SK-N-SH (cell line): Measurements from ENCODE around the gene AP1S3. TPM values are rescaled to one million over a fixed set of nuclear protein-coding genes. Genes with fewer than 3 reads are reported as not detected.
A peak's percentile ranks its signal among the peaks of the same experiment; 100 is the strongest.

Experiments
- CTCF ChIA-PET: fragments of 300-600, 350-600 bp; formaldehyde crosslinking; extraction: SDS; loops from one replicate; lab custom pipeline; 2021; lab: Yijun Ruan, JAX
- POLR2A ChIA-PET: fragments of 350-600 bp; sonication (Branson Sonifier 250); formaldehyde crosslinking; extraction: SDS; loops from one replicate; lab custom pipeline; 2020; ENCODE audit warnings: antibody characterized with exemption, inconsistent platforms; lab: Yijun Ruan, JAX
- DNase-seq: peaks from one replicate; pipeline ENCODE4 v3.0.0; 2012
- H2AFZ ChIP-seq: fragments of 200-600 bp; sonication (generic); 2 replicates; pipeline ENCODE4 v1.8.1; 2016; ENCODE audit warnings: antibody characterized with exemption, mild to moderate bottlenecking, low read depth
- H3F3A ChIP-seq: fragments of 200-600 bp; sonication (generic); replicated peaks from 2 replicates; pipeline ENCODE3; 2016; ENCODE audit warnings: antibody characterized with exemption, mild to moderate bottlenecking; ENCODE audit not compliant: insufficient read depth
- H3K27ac ChIP-seq, 2 experiments: fragments of 200-500 bp in 1 of 2; fragments of 200-600 bp in 1 of 2; sonication (Bioruptor generic) in 1 of 2; sonication (generic), shearing (Covaris generic) in 1 of 2; 2 replicates each; pipeline versions ENCODE4 v1.5.1 to v1.6.1; 2014 to 2016; ENCODE audit warnings: low read depth in 2 of 2, inconsistent platforms in 1 of 2, low read length in 1 of 2, mild to moderate bottlenecking in 1 of 2, mixed read lengths in 1 of 2
- H3K27me3 ChIP-seq: fragments of 200-600 bp; sonication (generic), shearing (Covaris generic); 2 replicates; pipeline ENCODE4 v1.6.1; 2016; ENCODE audit warnings: mixed run types; ENCODE audit not compliant: insufficient read depth
- H3K36me3 ChIP-seq, 2 experiments: fragments of 200-500 bp in 1 of 2; fragments of 200-600 bp in 1 of 2; sonication (Bioruptor generic) in 1 of 2; sonication (generic) in 1 of 2; replicated peaks in 1 of 2; 2 replicates each; pipeline versions ENCODE3 to v1.5.1; 2014 to 2016; ENCODE audit warnings: low read length in 1 of 2, mild to moderate bottlenecking in 1 of 2; ENCODE audit not compliant: insufficient read depth in 2 of 2, control insufficient read depth in 1 of 2
- H3K4me1 ChIP-seq, 2 experiments: fragments of 200-500 bp in 1 of 2; fragments of 200-600 bp in 1 of 2; sonication (Bioruptor generic) in 1 of 2; sonication (generic), shearing (Covaris generic) in 1 of 2; 2 replicates each; pipeline versions ENCODE4 v1.5.1 to v1.6.1; 2014 to 2016; ENCODE audit warnings: low read depth in 1 of 2, low read length in 1 of 2, mixed run types in 1 of 2; ENCODE audit not compliant: insufficient read depth in 2 of 2, control insufficient read depth in 1 of 2
- H3K4me2 ChIP-seq: fragments of 200-600 bp; sonication (generic), shearing (Covaris generic); 2 replicates; pipeline ENCODE4 v1.6.1; 2017; ENCODE audit warnings: mixed run types
- H3K4me3 ChIP-seq, 2 experiments: fragments of 200-500 bp in 1 of 2; fragments of 200-600 bp in 1 of 2; sonication (Bioruptor generic) in 1 of 2; sonication (generic), shearing (Covaris generic) in 1 of 2; 2 replicates each; pipeline versions ENCODE4 v1.5.1 to v1.8.1; 2014 to 2016; ENCODE audit warnings: low read depth in 2 of 2, inconsistent platforms in 1 of 2, low read length in 1 of 2, mild to moderate bottlenecking in 1 of 2, mixed read lengths in 1 of 2, moderate library complexity in 1 of 2
- H3K79me2 ChIP-seq: fragments of 200-600 bp; sonication (generic); 2 replicates; pipeline ENCODE4 v1.8.1; 2017; ENCODE audit warnings: mild to moderate bottlenecking; ENCODE audit not compliant: insufficient read depth
- H3K9ac ChIP-seq: fragments of 200-600 bp; sonication (generic); 2 replicates; pipeline ENCODE4 v1.6.1; 2017; ENCODE audit warnings: mixed run types
- H3K9me2 ChIP-seq: fragments of 200-600 bp; sonication (generic); 2 replicates; pipeline ENCODE4 v1.6.1; 2017; ENCODE audit warnings: mixed run types
- H3K9me3 ChIP-seq: fragments of 200-600 bp; sonication (generic); 2 replicates; pipeline ENCODE4 v1.6.1; 2017; ENCODE audit warnings: mixed run types, mild to moderate bottlenecking, moderate library complexity
- H4K20me1 ChIP-seq: fragments of 200-600 bp; sonication (generic); 2 replicates; pipeline ENCODE4 v1.6.1; 2017; ENCODE audit warnings: mild to moderate bottlenecking, mixed run types; ENCODE audit not compliant: insufficient read depth
- ELF1 ChIP-seq: IDR thresholded peaks from 2 replicates; pipeline ENCODE4 v1.4.0; 2012
- EP300 ChIP-seq, 2 experiments: IDR thresholded peaks; 2 replicates each; pipeline versions ENCODE4 v1.4.0 to v1.6.1; 2012; ENCODE audit warnings: borderline replicate concordance in 1 of 2, low read depth in 1 of 2, low read length in 1 of 2
- FOXJ3 ChIP-seq: sonication (generic); formaldehyde crosslinking; IDR thresholded peaks from 2 replicates; pipeline ENCODE4 v1.5.1; 2020; ENCODE audit warnings: mild to moderate bottlenecking, missing genetic modification reagents
- FOXM1 ChIP-seq: IDR thresholded peaks from 2 replicates; pipeline ENCODE4 v1.4.0; 2012; ENCODE audit warnings: low read depth, mild to moderate bottlenecking
- GABPA ChIP-seq: IDR thresholded peaks from 2 replicates; pipeline ENCODE4 v1.4.0; 2012; ENCODE audit warnings: low read depth, mild to moderate bottlenecking
- GATA2 ChIP-seq: sonication (generic); formaldehyde crosslinking; IDR thresholded peaks from 2 replicates; pipeline ENCODE4 v1.5.0; 2020; ENCODE audit warnings: mild to moderate bottlenecking, missing genetic modification reagents
- JUND ChIP-seq: IDR thresholded peaks from 2 replicates; pipeline ENCODE4 v1.4.0; 2012
- MEF2A ChIP-seq: IDR thresholded peaks from 2 replicates; pipeline ENCODE4 v1.4.0; 2012; ENCODE audit warnings: low read depth, borderline replicate concordance
- MXI1 ChIP-seq: IDR thresholded peaks from 2 replicates; pipeline ENCODE4 v1.6.1; 2012; ENCODE audit warnings: mild to moderate bottlenecking, low read depth, low read length, improper control_type of control experiment
- NFIC ChIP-seq: IDR thresholded peaks from 2 replicates; pipeline ENCODE4 v1.4.0; 2012; ENCODE audit warnings: borderline replicate concordance
- RAD21 ChIP-seq: IDR thresholded peaks from 2 replicates; pipeline ENCODE4 v1.6.1; 2012; ENCODE audit warnings: mild to moderate bottlenecking, low read length
- RCOR1 ChIP-seq: fragments of 150-350 bp; IDR thresholded peaks from 2 replicates; pipeline ENCODE4 v1.6.1; 2017; ENCODE audit warnings: antibody characterized with exemption, low read length
- RFX5 ChIP-seq: IDR thresholded peaks from 2 replicates; pipeline ENCODE4 v1.6.1; 2012; ENCODE audit warnings: mild to moderate bottlenecking, improper control_type of control experiment, low read length
- RXRA ChIP-seq: IDR thresholded peaks from 2 replicates; pipeline ENCODE4 v1.4.0; 2012; ENCODE audit warnings: low read depth, mild to moderate bottlenecking, borderline replicate concordance
- SMC3 ChIP-seq: IDR thresholded peaks from 2 replicates; pipeline ENCODE4 v1.6.1; 2012; ENCODE audit warnings: low read depth, low read length, improper control_type of control experiment
- TAF1 ChIP-seq: IDR thresholded peaks from 2 replicates; pipeline ENCODE4 v1.6.1; 2012; ENCODE audit warnings: low read depth, mild to moderate bottlenecking, low read length, moderate library complexity, borderline replicate concordance
- TCF12 ChIP-seq: IDR thresholded peaks from 2 replicates; pipeline ENCODE4 v1.4.0; 2012
- TEAD4 ChIP-seq: IDR thresholded peaks from 2 replicates; pipeline ENCODE4 v1.4.0; 2012; ENCODE audit warnings: mild to moderate bottlenecking, borderline replicate concordance; ENCODE audit not compliant: insufficient read depth
- YY1 ChIP-seq: IDR thresholded peaks from 2 replicates; pipeline ENCODE4 v1.4.0; 2012; ENCODE audit warnings: low read depth, mild to moderate bottlenecking
- WGBS: methylation state at CpG from one replicate; pipeline ENCODE4 v1.1.6; 2017; ENCODE audit warnings: low lambda C conversion rate; 5-methylcytosine and 5-hydroxymethylcytosine counted together
- polyA plus RNA-seq, 3 experiments: library from polyadenylated mRNA; depleted of rRNA; stranded (reverse); fragments of >200 nt; gene quantifications; 2 replicates each; pipeline ENCODE4 v1.2.3, GENCODE V29; 2012
- TF ChIP-seq, protein P1 (sequence below): IDR thresholded peaks from 2 replicates; pipeline ENCODE4 v1.6.1; 2012; ENCODE audit warnings: mild to moderate bottlenecking, low read depth, low read length, moderate library complexity
- TF ChIP-seq, protein P2 (sequence below): fragments of 150-350 bp; IDR thresholded peaks from 2 replicates; pipeline ENCODE4 v1.6.1; 2016; ENCODE audit warnings: mild to moderate bottlenecking, low read depth, low read length
- TF ChIP-seq, protein P3 (sequence below): fragments of 150-350 bp; IDR thresholded peaks from 2 replicates; pipeline ENCODE4 v1.6.1; 2017; ENCODE audit warnings: antibody characterized with exemption, low read length, low read depth, borderline replicate concordance
- TF ChIP-seq, protein P4 (sequence below): IDR thresholded peaks from 2 replicates; pipeline ENCODE4; 2012
- TF ChIP-seq, protein P5 (sequence below): IDR thresholded peaks from 2 replicates; pipeline ENCODE4 v1.4.0; 2012; ENCODE audit warnings: low read depth, borderline replicate concordance
- TF ChIP-seq, protein P6 (sequence below): IDR thresholded peaks from 2 replicates; pipeline ENCODE4 v1.4.0; 2012; ENCODE audit warnings: low read depth

The AP1S3 gene
- polyA plus RNA-seq, 1 of the 3 experiments (the other 2 are of a cell fraction): 4.8 TPM

DNA sequence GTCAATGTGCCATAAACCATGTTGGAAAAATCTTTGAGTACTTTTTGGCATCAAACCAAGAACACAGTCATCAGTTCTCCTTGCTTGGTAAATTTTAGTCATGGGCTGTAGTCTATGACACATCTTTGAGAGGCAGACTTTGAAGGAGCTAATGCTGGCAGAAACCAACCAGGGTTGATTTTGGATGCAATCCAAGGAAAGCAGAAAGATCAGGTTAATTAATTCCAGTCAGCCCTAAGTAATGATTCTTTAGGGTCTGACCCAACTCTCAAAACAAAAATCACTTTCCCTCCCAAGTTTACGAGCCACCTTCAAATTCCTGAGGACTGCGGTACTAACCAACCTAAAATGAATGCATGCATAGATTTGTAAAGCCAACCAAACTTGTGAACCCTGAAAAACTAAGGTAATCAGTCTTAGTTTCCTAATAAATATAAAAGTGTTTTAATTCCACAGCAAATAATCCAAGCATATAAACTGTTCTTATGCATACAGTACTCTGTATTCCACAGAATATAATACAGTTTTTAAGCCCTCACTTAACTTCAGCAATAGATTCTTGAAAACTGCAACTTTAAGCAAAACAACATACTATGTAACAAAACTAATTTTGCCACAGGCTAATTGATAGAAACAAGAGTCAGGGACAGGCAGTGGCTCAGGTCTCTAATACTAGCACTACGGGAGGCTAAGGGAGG is 22.0 kb downstream of the AP1S3 start:
- no peaks in the 10 kb centered on the region for H3K27me3 ChIP-seq
- H3K9me3 ChIP-seq: no peaks in the 10 kb centered on the region
- H3K79me2 ChIP-seq: peaks cover 14% of the 10 kb centered on the region; the same call in 1 of the 2 replicates
- H3K27ac ChIP-seq: peak overlapping the region in 1 of 2 experiments; percentile 71; a peak in 2 of 4 replicates
- H3K9ac ChIP-seq: peak overlapping the region; percentile 2; the same call in 1 of the 2 replicates
- peak overlapping the region; percentile 51 for H3K4me2 ChIP-seq
- peak; percentile 26 for DNase-seq
- no peaks in the 10 kb centered on the region for H3K9me2 ChIP-seq
- peaks cover 2 to 43% of the 10 kb centered on the region in 2 experiments; a peak in 2 of 4 replicates for H3K4me1 ChIP-seq
- ChIA-PET POLR2A (no interaction called here), CTCF (no interaction called here)
- no peaks in the 10 kb centered on the region for H4K20me1 ChIP-seq
- no peak overlapping the region for H2AFZ ChIP-seq
- H3K36me3 ChIP-seq: no peaks in the 10 kb centered on the region
- no peak overlapping the region for H3K4me3 ChIP-seq
- H3F3A ChIP-seq: peaks cover 9% of the 10 kb centered on the region
- 32% methylated on average over 3 of the region's 3 CpGs for WGBS
- TF ChIP-seq TCF12: peak; percentile 98
- TF ChIP-seq, protein P1, sequence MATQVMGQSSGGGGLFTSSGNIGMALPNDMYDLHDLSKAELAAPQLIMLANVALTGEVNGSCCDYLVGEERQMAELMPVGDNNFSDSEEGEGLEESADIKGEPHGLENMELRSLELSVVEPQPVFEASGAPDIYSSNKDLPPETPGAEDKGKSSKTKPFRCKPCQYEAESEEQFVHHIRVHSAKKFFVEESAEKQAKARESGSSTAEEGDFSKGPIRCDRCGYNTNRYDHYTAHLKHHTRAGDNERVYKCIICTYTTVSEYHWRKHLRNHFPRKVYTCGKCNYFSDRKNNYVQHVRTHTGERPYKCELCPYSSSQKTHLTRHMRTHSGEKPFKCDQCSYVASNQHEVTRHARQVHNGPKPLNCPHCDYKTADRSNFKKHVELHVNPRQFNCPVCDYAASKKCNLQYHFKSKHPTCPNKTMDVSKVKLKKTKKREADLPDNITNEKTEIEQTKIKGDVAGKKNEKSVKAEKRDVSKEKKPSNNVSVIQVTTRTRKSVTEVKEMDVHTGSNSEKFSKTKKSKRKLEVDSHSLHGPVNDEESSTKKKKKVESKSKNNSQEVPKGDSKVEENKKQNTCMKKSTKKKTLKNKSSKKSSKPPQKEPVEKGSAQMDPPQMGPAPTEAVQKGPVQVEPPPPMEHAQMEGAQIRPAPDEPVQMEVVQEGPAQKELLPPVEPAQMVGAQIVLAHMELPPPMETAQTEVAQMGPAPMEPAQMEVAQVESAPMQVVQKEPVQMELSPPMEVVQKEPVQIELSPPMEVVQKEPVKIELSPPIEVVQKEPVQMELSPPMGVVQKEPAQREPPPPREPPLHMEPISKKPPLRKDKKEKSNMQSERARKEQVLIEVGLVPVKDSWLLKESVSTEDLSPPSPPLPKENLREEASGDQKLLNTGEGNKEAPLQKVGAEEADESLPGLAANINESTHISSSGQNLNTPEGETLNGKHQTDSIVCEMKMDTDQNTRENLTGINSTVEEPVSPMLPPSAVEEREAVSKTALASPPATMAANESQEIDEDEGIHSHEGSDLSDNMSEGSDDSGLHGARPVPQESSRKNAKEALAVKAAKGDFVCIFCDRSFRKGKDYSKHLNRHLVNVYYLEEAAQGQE: 0 out of 2 replicates have a peak, but pooled peaks have one; percentile 39
- peak; percentile 100 for TF ChIP-seq NFIC
- peak in 1 of 2 experiments; percentile 81; a peak in 2 of 4 replicates for TF ChIP-seq EP300 (IDR thresholded peaks at IDR 0.05; ENCODE audit: borderline replicate concordance in 1 of 2, low read depth in 1 of 2, low read length in 1 of 2)
- TF ChIP-seq GATA2: no peak
- no peak for TF ChIP-seq RAD21
- TF ChIP-seq, protein P2, sequence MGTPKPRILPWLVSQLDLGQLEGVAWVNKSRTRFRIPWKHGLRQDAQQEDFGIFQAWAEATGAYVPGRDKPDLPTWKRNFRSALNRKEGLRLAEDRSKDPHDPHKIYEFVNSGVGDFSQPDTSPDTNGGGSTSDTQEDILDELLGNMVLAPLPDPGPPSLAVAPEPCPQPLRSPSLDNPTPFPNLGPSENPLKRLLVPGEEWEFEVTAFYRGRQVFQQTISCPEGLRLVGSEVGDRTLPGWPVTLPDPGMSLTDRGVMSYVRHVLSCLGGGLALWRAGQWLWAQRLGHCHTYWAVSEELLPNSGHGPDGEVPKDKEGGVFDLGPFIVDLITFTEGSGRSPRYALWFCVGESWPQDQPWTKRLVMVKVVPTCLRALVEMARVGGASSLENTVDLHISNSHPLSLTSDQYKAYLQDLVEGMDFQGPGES: no peak
- TF ChIP-seq, protein P3, sequence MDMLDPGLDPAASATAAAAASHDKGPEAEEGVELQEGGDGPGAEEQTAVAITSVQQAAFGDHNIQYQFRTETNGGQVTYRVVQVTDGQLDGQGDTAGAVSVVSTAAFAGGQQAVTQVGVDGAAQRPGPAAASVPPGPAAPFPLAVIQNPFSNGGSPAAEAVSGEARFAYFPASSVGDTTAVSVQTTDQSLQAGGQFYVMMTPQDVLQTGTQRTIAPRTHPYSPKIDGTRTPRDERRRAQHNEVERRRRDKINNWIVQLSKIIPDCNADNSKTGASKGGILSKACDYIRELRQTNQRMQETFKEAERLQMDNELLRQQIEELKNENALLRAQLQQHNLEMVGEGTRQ: no peak
- TF ChIP-seq JUND: peak; percentile 93
- TF ChIP-seq RCOR1: no peak
- no peak for TF ChIP-seq MXI1
- TF ChIP-seq, protein P4, sequence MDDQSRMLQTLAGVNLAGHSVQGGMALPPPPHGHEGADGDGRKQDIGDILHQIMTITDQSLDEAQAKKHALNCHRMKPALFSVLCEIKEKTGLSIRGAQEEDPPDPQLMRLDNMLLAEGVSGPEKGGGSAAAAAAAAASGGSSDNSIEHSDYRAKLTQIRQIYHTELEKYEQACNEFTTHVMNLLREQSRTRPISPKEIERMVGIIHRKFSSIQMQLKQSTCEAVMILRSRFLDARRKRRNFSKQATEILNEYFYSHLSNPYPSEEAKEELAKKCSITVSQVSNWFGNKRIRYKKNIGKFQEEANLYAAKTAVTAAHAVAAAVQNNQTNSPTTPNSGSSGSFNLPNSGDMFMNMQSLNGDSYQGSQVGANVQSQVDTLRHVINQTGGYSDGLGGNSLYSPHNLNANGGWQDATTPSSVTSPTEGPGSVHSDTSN: peak; percentile 83
- no peak for TF ChIP-seq SMC3
- no peak for TF ChIP-seq TAF1
- TF ChIP-seq FOXJ3 (CRISPR knock-in tag): no peak
- TF ChIP-seq FOXM1: peak; percentile 54; the same call in 1 of the 2 replicates
- TF ChIP-seq, protein P5, sequence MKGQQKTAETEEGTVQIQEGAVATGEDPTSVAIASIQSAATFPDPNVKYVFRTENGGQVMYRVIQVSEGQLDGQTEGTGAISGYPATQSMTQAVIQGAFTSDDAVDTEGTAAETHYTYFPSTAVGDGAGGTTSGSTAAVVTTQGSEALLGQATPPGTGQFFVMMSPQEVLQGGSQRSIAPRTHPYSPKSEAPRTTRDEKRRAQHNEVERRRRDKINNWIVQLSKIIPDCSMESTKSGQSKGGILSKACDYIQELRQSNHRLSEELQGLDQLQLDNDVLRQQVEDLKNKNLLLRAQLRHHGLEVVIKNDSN: no peak
- no peak for TF ChIP-seq RFX5
- no peak for TF ChIP-seq ELF1
- no peak for TF ChIP-seq MEF2A
- TF ChIP-seq TEAD4: peak; percentile 84
- TF ChIP-seq YY1: no peak
- TF ChIP-seq GABPA: no peak
- peak; percentile 88 for TF ChIP-seq RXRA
- TF ChIP-seq, protein P6, sequence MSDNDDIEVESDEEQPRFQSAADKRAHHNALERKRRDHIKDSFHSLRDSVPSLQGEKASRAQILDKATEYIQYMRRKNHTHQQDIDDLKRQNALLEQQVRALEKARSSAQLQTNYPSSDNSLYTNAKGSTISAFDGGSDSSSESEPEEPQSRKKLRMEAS: 0 out of 2 replicates have a peak, but pooled peaks have one; percentile 52
